NCI-H1436 treated with DMSO at 0.1 percent for 48 hours (cell line): Measurements from ENCODE around the gene DYNLRB1.

Experiments used
- DNase-seq: peaks from one replicate; lab custom pipeline; 2025; lab: John Stamatoyannopoulos, UW

DYNLRB1 gene

GRCh38 chr20:34579191-34579978, 63.2 kb downstream of the DYNLRB1 start:
- DNase-seq = no peak

GRCh38 chr20:34579979-34580940, 64.0 kb downstream of the DYNLRB1 start:
- DNase-seq = no peak

- DNase-seq = no peak
These were observed 65.3 kb downstream of the DYNLRB1 start for GRCh38 chr20:34581341-34582184.

- DNase-seq = no peak
These were observed 66.0 kb downstream of the DYNLRB1 start for GRCh38 chr20:34582221-34582620.

- DNase-seq = no peak
These were observed 66.7 kb downstream of the DYNLRB1 start for GRCh38 chr20:34582911-34583310.

GRCh38 chr20:34583544-34583943, 67.3 kb downstream of the DYNLRB1 start:
- no peak for DNase-seq

- DNase-seq = no peak
These were observed 68.8 kb downstream of the DYNLRB1 start for GRCh38 chr20:34585019-34585418.

GRCh38 chr20:34586488-34587163, 70.4 kb downstream of the DYNLRB1 start:
- DNase-seq = no peak
